Thyroid gland (tissue), 4 donors: ENCODE data around the gene TPCN2. TPM values are rescaled to one million over a fixed set of nuclear protein-coding genes. Genes with fewer than 3 reads are reported as not detected.

Experiments
- DNase-seq, 2 donors: peaks; one replicate each; pipeline ENCODE4 v3.0.0-alpha.2; 2019
- H3K27ac ChIP-seq, 3 donors: fragments of 200-600 bp; sonication (generic); 1 replicate in 2 of 3; 2 replicates in 1 of 3; pipeline ENCODE4 v1.5.1; 2016 to 2019; ENCODE audit warnings: mild to moderate bottlenecking in 1 of 3, moderate library complexity in 1 of 3
- H3K27me3 ChIP-seq: fragments of 200-600 bp; sonication (generic); one replicate; pipeline ENCODE4 v1.5.1; 2019
- H3K36me3 ChIP-seq, 2 donors: fragments of 200-600 bp; sonication (generic); one replicate each; pipeline ENCODE4 v1.5.1; 2016 to 2019
- H3K4me1 ChIP-seq, 2 donors: fragments of 200-600 bp; sonication (generic); one replicate each; pipeline ENCODE4 v1.5.1; 2017 to 2019
- H3K4me3 ChIP-seq, 3 donors: fragments of 200-600 bp; sonication (generic); replicated peaks in 1 of 3; 1 replicate in 2 of 3; 2 replicates in 1 of 3; pipeline ENCODE4 v1.5.1; 2016; ENCODE audit warnings: mild to moderate bottlenecking in 1 of 3
- H3K9me3 ChIP-seq: fragments of 200-600 bp; sonication (generic); one replicate; pipeline ENCODE4 v1.5.1; 2017
- CTCF ChIP-seq, 6 experiments: fragments of 200-600 bp in 3 of 6; fragments of 450-650 bp in 3 of 6; sonication (generic) in 3 of 6; IDR thresholded peaks; one replicate each; pipeline ENCODE4 v1.5.1; 2016 to 2019; ENCODE audit warnings: antibody characterized with exemption in 6 of 6, mild to moderate bottlenecking in 2 of 6, inconsistent platforms in 1 of 6, moderate library complexity in 1 of 6
- POLR2A ChIP-seq, 2 donors: fragments of 450-650 bp; IDR thresholded peaks; one replicate each; pipeline ENCODE4 v1.6.1; 2017; ENCODE audit warnings: antibody characterized with exemption in 2 of 2, mild to moderate bottlenecking in 2 of 2, moderate library complexity in 1 of 2
- WGBS, 2 donors: methylation state at CpG; one replicate each; pipeline ENCODE4 v1.1.5; 2017; 5-methylcytosine and 5-hydroxymethylcytosine counted together
- intact Hi-C: fragments of 100-400 bp; cut with DNase I; formaldehyde crosslinking; loops from one replicate; pipeline ENCODE4 v1.15.1; 2023
- total RNA-seq, 4 donors: library from RNA; depleted of rRNA; stranded (reverse); fragments of >200 nt; gene quantifications; one replicate each; pipeline ENCODE4 v1.2.3, GENCODE V29; 2016

Gene TPCN2
- total RNA-seq, 4 donors from 2014 or later: 10.5 to 30.4 (median 13.7) TPM

- H3K4me3 ChIP-seq: no peak overlapping the region
- WGBS, 2 donors: 90 to 92% methylated on average over 3 of the region's 3 CpGs
- no peaks in the 10 kb centered on the region for H3K36me3 ChIP-seq
- no peak for TF ChIP-seq CTCF (IDR thresholded peaks at IDR 0.05)
- no peak for TF ChIP-seq POLR2A (IDR thresholded peaks at IDR 0.05)
- no peak overlapping the region for H3K27ac ChIP-seq
- H3K9me3 ChIP-seq: no peaks in the 10 kb centered on the region
- DNase-seq: no peak
- H3K4me1 ChIP-seq: no peaks in the 10 kb centered on the region
- H3K27me3 ChIP-seq: no peaks in the 10 kb centered on the region
- intact Hi-C loops: no loop called here
These were observed 101.4 kb downstream of the TPCN2 start for GRCh38 chr11:69150175-69150574.

- TF ChIP-seq POLR2A (IDR thresholded peaks at IDR 0.05): no peak
- TF ChIP-seq CTCF (IDR thresholded peaks at IDR 0.05): no peak
- no peak for DNase-seq
- Histone ChIP-seq H3K4me1 (peaks cover 0 to 2% of the 10 kb centered on the region in 2 donors), H3K36me3 (no peaks in the 10 kb centered on the region), H3K9me3 (no peaks in the 10 kb centered on the region), H3K4me3 (no peak overlapping the region), H3K27me3 (peaks cover under 1% of the 10 kb centered on the region), H3K27ac (no peak overlapping the region)
- 76 to 78% methylated on average over 10 of the region's 10 CpGs for WGBS, 2 donors
- intact Hi-C loops: no loop called here
These were observed 103.1 kb downstream of the TPCN2 start for GRCh38 chr11:69151836-69152235.

GRCh38 chr11:69152733-69153421 is 104.1 kb downstream of the TPCN2 start:
- peaks cover 0 to 8% of the 10 kb centered on the region in 2 donors for H3K4me1 ChIP-seq
- H3K9me3 ChIP-seq: no peaks in the 10 kb centered on the region
- WGBS, 2 donors: 36 to 47% methylated on average over 23 of the region's 23 CpGs
- no peak overlapping the region for H3K27ac ChIP-seq
- DNase-seq: peak; percentile 12 to 22
- no peak overlapping the region for H3K4me3 ChIP-seq
- intact Hi-C loops: no loop called here
- no peak for TF ChIP-seq POLR2A (IDR thresholded peaks at IDR 0.05)
- no peak for TF ChIP-seq CTCF (IDR thresholded peaks at IDR 0.05)
- H3K27me3 ChIP-seq: peaks cover 5% of the 10 kb centered on the region
- H3K36me3 ChIP-seq: no peaks in the 10 kb centered on the region

GRCh38 chr11:69153661-69154060 is 104.9 kb downstream of the TPCN2 start:
- DNase-seq: no peak
- 66 to 69% methylated on average over 7 of the region's 7 CpGs for WGBS, 2 donors
- Histone ChIP-seq H3K4me3 (no peak overlapping the region), H3K9me3 (no peaks in the 10 kb centered on the region), H3K27me3 (peaks cover 5% of the 10 kb centered on the region), H3K27ac (no peak overlapping the region), H3K4me1 (peaks cover 0 to 8% of the 10 kb centered on the region in 2 donors), H3K36me3 (no peaks in the 10 kb centered on the region)
- TF ChIP-seq POLR2A (IDR thresholded peaks at IDR 0.05): no peak
- no peak for TF ChIP-seq CTCF (IDR thresholded peaks at IDR 0.05)
- intact Hi-C loops: no loop called here

GRCh38 chr11:69154211-69154913 is 105.6 kb downstream of the TPCN2 start:
- Histone ChIP-seq H3K4me1 (peaks cover 0 to 8% of the 10 kb centered on the region in 2 donors), H3K9me3 (no peaks in the 10 kb centered on the region), H3K36me3 (no peaks in the 10 kb centered on the region), H3K27ac (no peak overlapping the region), H3K27me3 (peaks cover 5% of the 10 kb centered on the region), H3K4me3 (no peak overlapping the region)
- intact Hi-C loops: no loop called here
- no peak for TF ChIP-seq POLR2A (IDR thresholded peaks at IDR 0.05)
- TF ChIP-seq CTCF (IDR thresholded peaks at IDR 0.05): no peak
- DNase-seq: no peak
- 91 to 92% methylated on average over 11 to 16 of the region's 21 CpGs for WGBS, 2 donors
